Measurements from ENCODE around the gene UBE2E2. TPM values are rescaled to one million over a fixed set of nuclear protein-coding genes. Genes with fewer than 3 reads are reported as not detected.
A peak's percentile ranks its signal among the peaks of the same experiment; 100 is the strongest.

Gene UBE2E2
- total RNA-seq, 2 experiments from 2014 or later = 14.1 to 20.2 TPM

DNA sequence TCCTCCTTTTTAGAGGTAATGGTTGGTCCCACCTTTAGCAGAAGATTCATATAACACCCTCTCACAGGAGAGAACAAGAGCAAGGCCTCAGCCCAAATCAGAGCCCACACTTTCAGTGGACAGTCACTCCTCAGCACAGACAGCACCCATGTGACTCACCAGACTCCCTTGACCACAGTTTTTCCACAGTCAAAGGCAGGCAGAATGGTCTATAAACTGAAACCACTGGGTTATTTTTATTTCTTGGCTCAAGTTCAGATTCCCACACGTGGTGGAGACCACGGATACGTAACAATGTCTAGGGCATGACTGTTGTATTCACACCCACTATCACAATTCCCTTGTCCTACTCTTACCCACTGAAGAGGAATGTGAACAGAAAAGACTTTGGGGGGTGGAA, 364.8 kb downstream of the UBE2E2 start:
- Mint-ChIP-seq H3K4me1 (ENCODE audit: low read depth) (no peaks in the 10 kb centered on the region), H3K36me3 (ENCODE audit: low read depth) (no peaks in the 10 kb centered on the region), H3K4me3 (no peak overlapping the region), H3K27ac (no peak overlapping the region), H3K27me3 (no peaks in the 10 kb centered on the region), H3K9me3 (no peaks in the 10 kb centered on the region)
- Histone ChIP-seq H3K4me3 (ENCODE audit: low read length) (no peak overlapping the region), H3K36me3 (ENCODE audit: insufficient read depth, low read length) (no peaks in the 10 kb centered on the region), H3K9me3 (ENCODE audit: control insufficient read depth in 1 of 2, insufficient read depth in 1 of 2, low read length in 2 of 2) (no peaks in the 10 kb centered on the region), H3K27me3 (ENCODE audit: control insufficient read depth in 1 of 2, insufficient read depth in 2 of 2, low read length in 2 of 2) (no peaks in the 10 kb centered on the region), H3K27ac (ENCODE audit: low read depth in 1 of 2, low read length in 2 of 2) (no peak overlapping the region), H3K4me1 (ENCODE audit: insufficient read depth, low read length) (no peaks in the 10 kb centered on the region)
- intact Hi-C loops (cut with DNase I, micrococcal nuclease) = no loop called here
- DNase-seq (peak in 1 of 14 experiments; percentile 8), ATAC-seq (ENCODE audit: poor library complexity) (no peak)
- ChIA-PET POLR2A (no interaction called here), CTCF (no interaction called here)
- TF ChIP-seq, protein P1, sequence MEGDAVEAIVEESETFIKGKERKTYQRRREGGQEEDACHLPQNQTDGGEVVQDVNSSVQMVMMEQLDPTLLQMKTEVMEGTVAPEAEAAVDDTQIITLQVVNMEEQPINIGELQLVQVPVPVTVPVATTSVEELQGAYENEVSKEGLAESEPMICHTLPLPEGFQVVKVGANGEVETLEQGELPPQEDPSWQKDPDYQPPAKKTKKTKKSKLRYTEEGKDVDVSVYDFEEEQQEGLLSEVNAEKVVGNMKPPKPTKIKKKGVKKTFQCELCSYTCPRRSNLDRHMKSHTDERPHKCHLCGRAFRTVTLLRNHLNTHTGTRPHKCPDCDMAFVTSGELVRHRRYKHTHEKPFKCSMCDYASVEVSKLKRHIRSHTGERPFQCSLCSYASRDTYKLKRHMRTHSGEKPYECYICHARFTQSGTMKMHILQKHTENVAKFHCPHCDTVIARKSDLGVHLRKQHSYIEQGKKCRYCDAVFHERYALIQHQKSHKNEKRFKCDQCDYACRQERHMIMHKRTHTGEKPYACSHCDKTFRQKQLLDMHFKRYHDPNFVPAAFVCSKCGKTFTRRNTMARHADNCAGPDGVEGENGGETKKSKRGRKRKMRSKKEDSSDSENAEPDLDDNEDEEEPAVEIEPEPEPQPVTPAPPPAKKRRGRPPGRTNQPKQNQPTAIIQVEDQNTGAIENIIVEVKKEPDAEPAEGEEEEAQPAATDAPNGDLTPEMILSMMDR (IDR thresholded peaks at IDR 0.05) = no peak

DNA sequence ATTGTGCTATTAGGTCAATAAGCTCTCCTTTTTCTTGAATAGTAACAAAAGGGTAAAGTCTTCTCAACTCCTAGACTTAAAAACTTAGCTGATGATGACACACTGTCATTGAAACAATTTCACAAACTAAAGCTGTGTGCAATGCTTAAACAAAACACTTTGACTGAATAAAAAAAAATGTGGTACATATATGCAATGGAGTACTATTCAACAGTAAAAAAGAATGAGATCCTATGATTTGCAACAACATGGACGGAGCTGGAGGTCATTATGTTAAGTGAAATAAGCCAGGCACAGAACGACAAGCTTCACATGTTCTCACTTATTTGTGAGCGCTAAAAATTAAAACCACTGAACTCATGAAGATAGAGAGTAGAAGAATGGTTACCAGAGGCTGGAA, 370.7 kb downstream of the UBE2E2 start:
- H3K4me3 ChIP-seq (ENCODE audit: low read length) = no peak overlapping the region
- H3K9me3 ChIP-seq (ENCODE audit: control insufficient read depth in 1 of 2, insufficient read depth in 1 of 2, low read length in 2 of 2) = no peaks in the 10 kb centered on the region
- ChIA-PET POLR2A (no interaction called here), CTCF (no interaction called here)
- no peaks in the 10 kb centered on the region for H3K4me1 ChIP-seq (ENCODE audit: insufficient read depth, low read length)
- TF ChIP-seq, protein P1 (IDR thresholded peaks at IDR 0.05) = no peak
- Mint-ChIP-seq H3K4me3 (no peak overlapping the region), H3K27ac (no peak overlapping the region), H3K27me3 (no peaks in the 10 kb centered on the region), H3K4me1 (ENCODE audit: low read depth) (no peaks in the 10 kb centered on the region), H3K36me3 (ENCODE audit: low read depth) (no peaks in the 10 kb centered on the region), H3K9me3 (no peaks in the 10 kb centered on the region)
- no peaks in the 10 kb centered on the region for H3K27me3 ChIP-seq (ENCODE audit: control insufficient read depth in 1 of 2, insufficient read depth in 2 of 2, low read length in 2 of 2)
- no peaks in the 10 kb centered on the region for H3K36me3 ChIP-seq (ENCODE audit: insufficient read depth, low read length)
- intact Hi-C loops (cut with DNase I, micrococcal nuclease) = no loop called here
- no peak overlapping the region for H3K27ac ChIP-seq (ENCODE audit: low read depth in 1 of 2, low read length in 2 of 2)
- no peak for ATAC-seq (ENCODE audit: poor library complexity)
- DNase-seq = no peak

DNA sequence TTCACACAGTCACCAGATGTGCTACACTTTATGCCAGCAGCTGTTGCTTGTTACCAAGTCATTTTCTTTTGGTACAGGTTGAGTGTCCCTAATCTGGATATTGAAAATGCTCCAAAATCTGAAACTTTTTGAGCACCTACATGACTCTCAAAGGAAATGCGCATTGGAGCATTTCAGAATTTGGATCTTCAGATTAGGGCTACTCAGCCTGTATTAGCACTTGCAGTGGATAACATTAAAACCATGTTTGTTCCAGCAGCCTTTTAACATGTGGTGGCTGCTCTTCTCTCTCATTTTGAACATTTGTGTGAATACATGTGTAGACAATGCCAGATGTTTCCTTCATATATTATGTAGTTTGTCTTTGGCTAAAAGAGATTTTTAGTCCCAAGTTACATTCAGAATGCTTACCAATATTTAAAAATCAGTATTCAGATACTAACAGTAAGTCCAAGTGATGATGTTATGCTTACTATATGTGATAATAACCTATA, 371.7 kb downstream of the UBE2E2 start:
- no peak overlapping the region for H3K4me3 Mint-ChIP-seq
- no peaks in the 10 kb centered on the region for H3K4me1 ChIP-seq (ENCODE audit: insufficient read depth, low read length)
- ATAC-seq (ENCODE audit: poor library complexity) (no peak), DNase-seq (no peak)
- no peak overlapping the region for H3K4me3 ChIP-seq (ENCODE audit: low read length)
- H3K27me3 ChIP-seq (ENCODE audit: control insufficient read depth in 1 of 2, insufficient read depth in 2 of 2, low read length in 2 of 2) = no peaks in the 10 kb centered on the region
- intact Hi-C loops (cut with DNase I, micrococcal nuclease) = no loop called here
- H3K27me3 Mint-ChIP-seq = no peaks in the 10 kb centered on the region
- H3K27ac Mint-ChIP-seq = no peak overlapping the region
- H3K36me3 Mint-ChIP-seq (ENCODE audit: low read depth) = no peaks in the 10 kb centered on the region
- H3K4me1 Mint-ChIP-seq (ENCODE audit: low read depth) = no peaks in the 10 kb centered on the region
- no peaks in the 10 kb centered on the region for H3K36me3 ChIP-seq (ENCODE audit: insufficient read depth, low read length)
- no peaks in the 10 kb centered on the region for H3K9me3 ChIP-seq (ENCODE audit: control insufficient read depth in 1 of 2, insufficient read depth in 1 of 2, low read length in 2 of 2)
- CTCF ChIA-PET = no interaction called here
- POLR2A ChIA-PET = no interaction called here
- H3K9me3 Mint-ChIP-seq = no peaks in the 10 kb centered on the region
- no peak overlapping the region for H3K27ac ChIP-seq (ENCODE audit: low read depth in 1 of 2, low read length in 2 of 2)
- TF ChIP-seq, protein P1 (IDR thresholded peaks at IDR 0.05) = no peak

Measured in CD4-positive, alpha-beta T cell (primary cell).